HEK293T (cell line): Measurements from ENCODE around the gene MADCAM1.
A peak's percentile ranks its signal among the peaks of the same experiment; 100 is the strongest.

Experiments used
- CTCF ChIA-PET: fragments of 350-600 bp; formaldehyde crosslinking; extraction: SDS; loops from one replicate; lab custom pipeline; 2021; ENCODE audit warnings: antibody characterized with exemption, inconsistent platforms; lab: Yijun Ruan, JAX
- POLR2A ChIA-PET: fragments of 350-600 bp; formaldehyde crosslinking; extraction: SDS; loops from one replicate; lab custom pipeline; 2020; ENCODE audit warnings: antibody characterized with exemption, inconsistent platforms; lab: Yijun Ruan, JAX
- DNase-seq: peaks from one replicate; pipeline ENCODE4 v3.0.0; 2012; ENCODE audit warnings: mixed read lengths; ENCODE audit errors: extremely low spot score
- ARNT ChIP-seq: fragments of 450-650 bp; IDR thresholded peaks from 2 replicates; pipeline ENCODE4 v1.6.1; 2017; ENCODE audit warnings: mild to moderate bottlenecking
- BHLHE40 ChIP-seq: fragments of 450-650 bp; IDR thresholded peaks from 2 replicates; pipeline ENCODE4 v1.6.1; 2016; ENCODE audit warnings: mild to moderate bottlenecking, moderate library complexity, borderline replicate concordance
- CTBP1 ChIP-seq: fragments of 450-650 bp; IDR thresholded peaks from 2 replicates; pipeline ENCODE4 v1.6.1; 2016; ENCODE audit warnings: borderline replicate concordance
- ELF4 ChIP-seq: fragments of 450-650 bp; IDR thresholded peaks from 2 replicates; pipeline ENCODE4 v1.6.1; 2017; ENCODE audit warnings: antibody characterized with exemption
- FOXA1 ChIP-seq: fragments of 450-650 bp; IDR thresholded peaks from 2 replicates; pipeline ENCODE4 v1.6.1; 2016; ENCODE audit warnings: mild to moderate bottlenecking
- FOXK2 ChIP-seq: fragments of 450-650 bp; IDR thresholded peaks from 2 replicates; pipeline ENCODE4 v1.6.1; 2016; ENCODE audit warnings: mild to moderate bottlenecking
- FOXM1 ChIP-seq: fragments of 450-650 bp; IDR thresholded peaks from 2 replicates; pipeline ENCODE4 v1.6.1; 2017; ENCODE audit warnings: mild to moderate bottlenecking, borderline replicate concordance
- HDGF ChIP-seq: fragments of 450-650 bp; IDR thresholded peaks from 2 replicates; pipeline ENCODE4 v1.6.1; 2017; ENCODE audit warnings: antibody characterized with exemption, borderline replicate concordance
- L3MBTL2 ChIP-seq: fragments of 450-650 bp; conservative IDR thresholded peaks from 2 replicates; pipeline ENCODE4 v1.6.1; 2016; ENCODE audit warnings: mild to moderate bottlenecking
- LEF1 ChIP-seq: fragments of 450-650 bp; IDR thresholded peaks from 2 replicates; pipeline ENCODE4 v1.6.1; 2017; ENCODE audit warnings: mild to moderate bottlenecking, borderline replicate concordance
- NFRKB ChIP-seq: fragments of 450-650 bp; IDR thresholded peaks from 2 replicates; pipeline ENCODE4 v1.6.1; 2016; ENCODE audit warnings: mild to moderate bottlenecking, moderate library complexity
- PKNOX1 ChIP-seq: fragments of 450-650 bp; IDR thresholded peaks from 2 replicates; pipeline ENCODE4 v1.6.1; 2016
- SP1 ChIP-seq: fragments of 450-650 bp; IDR thresholded peaks from 2 replicates; pipeline ENCODE4 v1.6.1; 2017
- SUZ12 ChIP-seq: fragments of 450-650 bp; IDR thresholded peaks from 2 replicates; pipeline ENCODE4 v1.6.1; 2016; ENCODE audit warnings: mild to moderate bottlenecking
- TARDBP ChIP-seq: fragments of 450-650 bp; IDR thresholded peaks from 2 replicates; pipeline ENCODE4 v1.6.1; 2016
- ZNF384 ChIP-seq: fragments of 450-650 bp; IDR thresholded peaks from 2 replicates; pipeline ENCODE4 v1.6.1; 2016

The MADCAM1 gene

GRCh38 chr19:458091-459042 is 37.9 kb upstream of the MADCAM1 start:
- ChIA-PET CTCF (no interaction called here), POLR2A (no interaction called here)
- DNase-seq = no peak
- TF ChIP-seq HDGF (no peak), BHLHE40 (no peak), NFRKB (no peak), FOXM1 (no peak), CTBP1 (no peak), ARNT (no peak), TARDBP (no peak), PKNOX1 (no peak)

- CTCF ChIA-PET = no interaction called here
- POLR2A ChIA-PET = interaction anchor here (0.7 to 1.2 kb wide), 3 partner anchors 18 to 48 kb away, joined by 3 to 4 read pairs (median 3); no protein-coding TSS in a partner anchor
- DNase-seq = peak; percentile 81
- no peak for TF ChIP-seq TARDBP
- no peak for TF ChIP-seq SP1
- TF ChIP-seq FOXA1 = no peak
- no peak for TF ChIP-seq LEF1
- no peak for TF ChIP-seq ARNT
- TF ChIP-seq L3MBTL2 = no peak
- TF ChIP-seq BHLHE40 = no peak
- no peak for TF ChIP-seq NFRKB
- no peak for TF ChIP-seq HDGF
- TF ChIP-seq PKNOX1 = no peak
- TF ChIP-seq CTBP1 = no peak
- TF ChIP-seq FOXK2 = no peak
- TF ChIP-seq ZNF384 = no peak
- no peak for TF ChIP-seq FOXM1
- no peak for TF ChIP-seq ELF4
- no peak for TF ChIP-seq SUZ12
These were observed 36.4 kb upstream of the MADCAM1 start for GRCh38 chr19:459724-460511.

- peak; percentile 71 for DNase-seq
- ChIA-PET POLR2A (interaction anchor here (0.9 to 1.8 kb wide), 3 partner anchors 26 to 173 kb away, joined by 3 to 6 read pairs (median 3); no protein-coding TSS in a partner anchor), CTCF (no interaction called here)
These were observed 35.2 kb upstream of the MADCAM1 start, which contains the start of gene SHC2 for GRCh38 chr19:460877-461720. Gene SHC2, minus strand, starts transcription at chr19:461033. Its CDS starts 37 bp downstream, at chr19:460996.

GRCh38 chr19:461721-462551 is 34.4 kb upstream of the MADCAM1 start:
- ChIA-PET POLR2A (interaction anchor here (0.7 to 1.8 kb wide), 5 partner anchors 24 to 402 kb away, joined by 3 to 6 read pairs (median 3); no protein-coding TSS in a partner anchor), CTCF (no interaction called here)
- TF ChIP-seq PKNOX1 = no peak
- no peak for TF ChIP-seq L3MBTL2
- TF ChIP-seq SP1 = no peak
- TF ChIP-seq ZNF384 = no peak
- TF ChIP-seq FOXM1 = no peak
- no peak for TF ChIP-seq HDGF
- no peak for TF ChIP-seq TARDBP
- DNase-seq = peak; percentile 79

More at GRCh38 chr19:460877-461720, 35.2 kb upstream of the MADCAM1 start, which contains the start of gene SHC2:
- no peak for TF ChIP-seq ARNT
- no peak for TF ChIP-seq NFRKB
- no peak for TF ChIP-seq HDGF
- no peak for TF ChIP-seq LEF1
- TF ChIP-seq FOXK2 = no peak
- no peak for TF ChIP-seq FOXA1
- TF ChIP-seq SUZ12 = no peak
- no peak for TF ChIP-seq SP1
- no peak for TF ChIP-seq PKNOX1
- TF ChIP-seq CTBP1 = no peak
- TF ChIP-seq ELF4 = no peak
- TF ChIP-seq BHLHE40 = no peak
- TF ChIP-seq TARDBP = no peak
